GDM1 (cell line): ENCODE data around the gene GALR3.
"Not testable (repeated sequence)": the region's sequence is repeated elsewhere in the genome, so short reads cannot be mapped to it uniquely, and the experiment has no call there.

Experiments used
- DNase-seq: peaks from one replicate; lab custom pipeline; 2025; lab: John Stamatoyannopoulos, UW

GALR3 gene, protein sequence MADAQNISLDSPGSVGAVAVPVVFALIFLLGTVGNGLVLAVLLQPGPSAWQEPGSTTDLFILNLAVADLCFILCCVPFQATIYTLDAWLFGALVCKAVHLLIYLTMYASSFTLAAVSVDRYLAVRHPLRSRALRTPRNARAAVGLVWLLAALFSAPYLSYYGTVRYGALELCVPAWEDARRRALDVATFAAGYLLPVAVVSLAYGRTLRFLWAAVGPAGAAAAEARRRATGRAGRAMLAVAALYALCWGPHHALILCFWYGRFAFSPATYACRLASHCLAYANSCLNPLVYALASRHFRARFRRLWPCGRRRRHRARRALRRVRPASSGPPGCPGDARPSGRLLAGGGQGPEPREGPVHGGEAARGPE

DNA sequence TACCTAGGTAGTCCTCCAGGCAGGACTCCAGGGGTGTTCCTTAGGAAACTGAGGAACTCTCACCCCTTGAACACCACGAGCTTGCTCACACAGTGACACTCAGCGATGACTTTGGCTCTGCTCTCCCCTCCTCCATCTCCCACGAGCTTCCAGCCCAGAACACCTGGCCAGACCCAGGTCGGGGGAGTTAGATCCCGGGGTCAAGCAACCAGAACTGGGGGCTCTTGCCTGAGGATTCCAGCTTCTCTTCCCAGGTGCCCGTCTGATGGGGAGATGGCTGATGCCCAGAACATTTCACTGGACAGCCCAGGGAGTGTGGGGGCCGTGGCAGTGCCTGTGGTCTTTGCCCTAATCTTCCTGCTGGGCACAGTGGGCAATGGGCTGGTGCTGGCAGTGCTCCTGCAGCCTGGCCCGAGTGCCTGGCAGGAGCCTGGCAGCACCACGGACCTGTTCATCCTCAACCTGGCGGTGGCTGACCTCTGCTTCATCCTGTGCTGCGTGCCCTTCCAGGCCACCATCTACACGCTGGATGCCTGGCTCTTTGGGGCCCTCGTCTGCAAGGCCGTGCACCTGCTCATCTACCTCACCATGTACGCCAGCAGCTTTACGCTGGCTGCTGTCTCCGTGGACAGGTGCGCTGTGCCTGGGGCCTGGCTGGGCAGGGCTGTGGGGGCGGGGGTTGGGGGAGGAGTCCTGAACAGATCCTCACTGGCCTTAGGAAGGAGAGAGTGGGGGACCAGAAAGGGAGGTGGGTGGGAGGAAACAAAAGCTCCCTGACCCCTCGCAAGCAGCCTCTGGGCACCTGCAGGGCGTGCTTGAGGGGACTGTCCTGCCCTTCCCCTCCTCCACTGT, at the start of gene GALR3:
Gene GALR3 (plus strand): TSS at position 249 of the 852 bp plus-strand sequence. CDS start 25 bp downstream, at position 274.
- no peak for DNase-seq

DNA sequence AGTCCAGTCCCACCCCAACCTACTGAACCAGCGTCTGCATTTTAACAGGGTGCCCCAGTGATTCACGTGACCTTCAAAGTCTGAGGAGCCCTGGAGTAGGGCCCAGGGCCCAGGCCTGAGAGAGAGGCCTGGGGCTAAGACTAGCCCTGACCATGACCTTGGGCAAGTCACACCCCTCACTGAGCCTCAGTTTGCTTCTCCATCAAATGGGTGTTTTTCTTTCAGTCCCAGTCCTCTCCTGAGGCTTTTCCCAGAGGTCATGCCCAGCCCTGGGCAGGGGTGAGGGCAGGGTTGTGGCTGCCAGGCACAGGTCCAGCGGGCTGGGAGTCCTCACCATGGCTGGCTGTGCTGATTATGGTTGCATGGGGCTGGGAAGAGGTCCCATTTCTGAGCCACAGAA, 48.5 kb upstream of the GALR3 start:
- DNase-seq = no peak

DNA sequence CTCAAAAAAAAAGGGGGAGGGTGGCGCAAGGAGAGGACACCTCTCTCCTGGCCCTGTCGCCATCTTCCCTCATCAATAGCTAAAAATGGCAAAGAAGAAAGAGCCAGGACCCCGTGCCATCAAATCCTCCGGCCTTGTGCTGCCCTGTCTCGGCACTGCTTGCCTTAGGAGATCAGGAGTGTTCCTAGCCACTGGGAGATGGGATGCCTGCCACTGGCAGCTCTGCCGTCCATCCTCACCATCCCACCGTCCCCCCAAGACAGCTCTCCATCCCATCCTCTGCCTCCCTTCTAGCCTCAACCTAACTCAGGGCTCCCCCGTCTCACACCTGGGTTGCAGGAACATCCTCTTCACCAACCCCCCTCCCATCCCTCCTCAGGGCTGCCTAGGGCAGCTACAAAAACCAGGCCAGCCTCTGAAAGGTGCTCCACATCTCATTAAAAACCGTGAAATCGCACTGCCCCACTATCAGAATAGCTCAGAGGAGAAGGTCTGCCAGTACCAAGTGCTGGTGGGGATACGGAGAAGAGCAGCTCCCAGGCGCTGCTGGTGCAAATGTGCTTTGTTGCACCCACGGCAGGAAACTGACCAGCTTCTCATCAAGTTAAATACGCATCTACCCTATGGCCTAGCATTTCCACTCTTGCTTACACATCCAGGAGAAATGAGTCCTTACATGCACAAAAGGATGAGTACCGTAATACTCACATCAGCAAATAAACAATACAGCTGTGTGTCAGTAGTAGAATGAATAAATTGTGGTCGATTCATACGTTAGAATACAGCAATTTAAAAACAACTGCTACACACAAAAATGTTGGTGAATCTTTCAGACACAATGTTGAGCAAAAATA, 47.2 kb upstream of the GALR3 start:
- DNase-seq = no peak

DNA sequence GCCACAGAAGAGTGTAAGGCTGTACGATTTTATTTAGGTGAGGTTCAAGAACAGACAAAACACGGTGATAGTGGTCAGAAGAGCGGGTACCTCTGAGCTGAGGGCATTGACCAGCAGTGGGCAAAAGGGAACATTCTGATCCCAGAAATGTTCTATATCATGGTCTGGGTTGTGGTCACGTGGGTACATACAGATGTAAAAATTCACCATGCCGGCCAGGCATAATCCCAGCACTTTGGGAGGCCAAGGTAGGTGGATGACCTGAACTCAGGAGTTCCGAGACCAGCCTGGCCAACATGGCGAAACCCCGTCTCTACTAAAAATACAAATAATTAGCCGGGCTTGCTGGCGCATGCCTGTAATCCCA, 46.6 kb upstream of the GALR3 start:
- DNase-seq = no peak

DNA sequence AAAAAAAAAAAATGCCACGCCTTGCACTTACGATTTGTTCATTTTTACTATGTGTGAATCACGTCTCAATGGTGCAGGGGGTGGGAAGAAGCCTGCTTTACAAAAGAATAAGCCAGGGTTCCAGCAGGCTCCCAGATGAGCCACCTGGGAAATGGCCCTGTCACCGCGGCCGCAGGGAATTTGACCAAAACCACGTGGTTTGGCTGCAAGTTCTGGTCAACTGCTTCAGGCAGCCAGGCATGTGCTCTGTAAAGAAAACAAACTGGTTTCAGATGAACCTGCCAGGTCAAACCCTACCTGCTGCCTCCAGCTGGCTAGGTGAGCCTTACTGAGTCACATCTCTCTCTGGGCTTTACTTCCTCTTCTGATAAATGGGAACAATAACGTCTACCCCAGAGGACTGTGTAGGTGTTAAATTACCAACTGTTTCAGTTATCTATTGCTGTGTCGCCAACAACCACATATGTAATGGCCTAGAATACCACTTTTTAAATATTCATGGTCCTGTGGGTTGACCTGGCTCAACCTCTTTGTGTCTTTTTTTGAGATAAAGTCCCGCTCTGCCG, 46.0 kb upstream of the GALR3 start:
- no peak for DNase-seq

DNA sequence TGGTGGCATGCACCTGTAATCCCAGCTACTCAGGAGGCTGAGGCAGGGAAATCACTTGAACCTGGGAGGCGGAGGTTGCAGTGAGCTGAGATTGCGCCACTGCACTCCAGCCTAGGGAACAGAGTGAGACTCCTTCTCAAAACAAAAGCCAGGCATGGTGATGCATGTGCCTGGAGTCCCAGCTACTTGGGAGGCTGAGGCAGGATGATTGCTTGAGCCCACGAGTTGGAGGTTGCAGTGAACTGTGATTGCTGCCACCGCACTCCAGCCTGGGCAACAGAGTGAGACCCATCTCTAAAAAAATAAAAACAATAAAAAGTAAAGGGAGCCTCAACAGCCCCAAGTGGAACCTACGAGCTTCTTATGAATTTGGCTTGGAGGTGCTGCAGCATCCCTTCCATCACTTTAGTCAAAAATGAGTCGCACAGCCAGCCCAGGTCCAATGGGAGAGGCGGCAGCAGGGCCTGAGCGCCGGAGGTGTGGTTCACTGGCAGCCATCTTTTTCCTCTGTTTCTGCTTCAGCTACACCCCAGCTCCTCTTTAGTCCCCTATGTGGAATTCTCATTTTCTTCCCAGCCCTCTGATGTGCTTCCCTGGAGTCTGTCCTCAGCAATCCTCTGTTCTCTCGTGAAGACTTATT, 44.7 kb upstream of the GALR3 start:
- no peak for DNase-seq

DNA sequence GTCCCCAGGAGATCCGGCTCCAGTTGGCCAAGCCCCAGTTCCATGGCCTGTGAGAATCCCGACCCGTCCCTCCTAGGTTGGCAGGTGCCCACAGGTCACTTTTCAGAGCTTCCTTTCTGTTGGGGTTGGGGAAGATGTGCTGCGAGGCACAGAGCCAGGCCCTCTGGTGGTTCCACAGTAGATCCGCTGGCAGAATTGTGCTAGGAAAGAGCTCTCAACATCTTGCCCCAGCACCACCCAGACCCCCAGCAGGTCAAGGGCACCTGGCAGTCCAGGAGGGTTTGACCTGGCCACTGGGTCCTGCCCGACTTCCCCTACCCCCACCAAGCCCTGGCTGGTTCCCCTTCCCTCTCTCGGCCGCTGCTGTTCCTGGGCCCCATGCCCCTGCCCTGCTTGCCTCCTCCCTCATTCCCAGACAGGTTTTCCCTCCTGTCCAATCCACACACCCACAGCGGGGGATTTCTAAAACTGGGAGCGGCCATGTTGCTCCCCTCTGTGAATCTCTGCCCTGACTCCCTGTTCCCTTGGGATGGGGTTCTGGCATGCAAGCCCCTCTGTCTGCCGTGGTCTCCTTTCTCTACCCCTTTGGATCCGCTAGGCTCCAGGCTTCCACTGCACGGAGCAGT, 41.6 kb upstream of the GALR3 start:
- DNase-seq = no peak

DNA sequence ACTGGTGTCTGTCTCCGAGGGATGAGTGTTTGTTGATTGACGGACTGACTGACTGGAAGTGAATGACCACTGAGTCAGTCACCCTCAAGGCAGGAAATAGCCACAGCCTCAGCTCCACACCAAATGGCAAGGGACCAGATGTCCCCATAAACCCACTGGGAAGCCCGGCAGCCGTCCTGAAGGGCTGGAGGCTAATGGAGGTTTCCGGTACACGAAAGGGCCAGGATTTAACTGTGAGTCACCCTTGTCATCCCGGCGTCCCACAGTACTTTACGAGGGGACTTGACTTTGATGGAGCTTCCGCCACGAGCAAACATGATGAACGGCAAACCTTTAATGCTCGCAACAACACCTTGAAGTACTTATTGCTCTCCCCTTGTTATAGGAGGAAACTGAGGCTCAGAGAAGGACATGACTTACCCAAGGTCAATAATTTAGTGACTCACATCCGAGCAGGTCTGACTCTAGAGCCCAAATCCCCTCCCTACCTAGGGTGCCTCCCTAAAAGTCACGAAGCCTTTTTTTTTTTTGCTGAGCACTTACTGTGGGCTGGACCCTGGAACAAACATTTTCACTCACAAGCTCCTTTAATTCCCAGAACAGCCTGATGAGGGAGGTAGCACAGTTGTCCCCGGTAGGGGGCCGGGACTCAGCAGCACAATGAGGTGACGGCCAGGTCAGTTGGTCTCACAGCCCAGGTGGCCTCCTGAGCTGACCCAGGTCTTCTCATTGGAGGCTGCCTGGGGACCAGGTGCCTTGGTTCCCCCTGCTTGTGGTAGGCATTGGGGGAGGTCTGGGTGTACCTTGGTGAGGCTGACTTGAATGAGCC, 40.6 kb upstream of the GALR3 start:
- no peak for DNase-seq

DNA sequence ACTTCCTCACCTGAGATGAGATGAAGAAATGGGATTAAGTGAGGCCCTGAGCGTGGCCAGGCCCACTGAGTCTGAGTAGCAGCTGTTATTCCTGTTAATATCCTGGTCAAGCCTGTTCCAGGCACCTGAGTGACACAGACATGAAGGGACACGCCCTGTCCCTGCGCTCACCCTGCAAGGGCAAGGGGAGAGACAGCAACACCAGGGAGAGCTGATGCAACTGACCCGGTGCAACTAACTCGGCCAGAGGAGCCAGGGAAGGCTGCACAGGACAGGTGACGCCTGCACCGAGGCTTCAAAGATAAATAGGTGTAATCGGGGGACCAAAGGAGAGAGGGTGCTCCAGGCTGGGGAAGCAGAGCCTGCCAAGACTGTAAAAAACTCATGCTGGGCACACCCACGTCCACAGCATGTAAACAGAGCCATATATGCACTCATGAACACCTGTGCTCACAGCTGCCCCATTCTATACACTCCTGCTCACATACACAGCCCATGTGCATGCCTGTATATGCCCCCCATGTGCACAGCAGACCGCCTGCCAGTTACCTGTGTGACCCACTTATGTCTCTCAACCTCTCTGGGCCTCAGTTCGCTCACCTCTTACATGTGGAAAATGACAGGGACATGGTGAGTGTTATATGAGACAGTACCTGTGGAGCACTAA, 38.2 kb upstream of the GALR3 start:
- no peak for DNase-seq

DNA sequence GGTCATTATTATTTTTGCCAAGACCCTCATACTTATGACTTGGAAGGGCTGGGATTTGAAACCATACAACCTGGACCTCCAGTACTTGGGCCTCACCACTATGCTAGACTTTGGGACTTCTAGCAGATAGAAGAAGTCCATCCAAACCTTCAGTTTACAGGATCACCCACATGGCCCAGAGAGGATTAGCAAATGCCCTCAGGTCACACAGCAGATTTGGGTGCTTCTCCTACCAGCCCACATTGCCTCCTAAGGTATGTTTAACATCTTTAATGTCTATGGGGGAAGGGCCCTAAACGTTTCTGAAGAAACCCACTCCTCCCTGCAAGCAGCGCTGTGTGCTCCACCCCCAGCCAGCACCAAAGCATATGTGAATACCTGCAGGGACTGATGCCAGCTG, 32.9 kb upstream of the GALR3 start:
- no peak for DNase-seq

DNA sequence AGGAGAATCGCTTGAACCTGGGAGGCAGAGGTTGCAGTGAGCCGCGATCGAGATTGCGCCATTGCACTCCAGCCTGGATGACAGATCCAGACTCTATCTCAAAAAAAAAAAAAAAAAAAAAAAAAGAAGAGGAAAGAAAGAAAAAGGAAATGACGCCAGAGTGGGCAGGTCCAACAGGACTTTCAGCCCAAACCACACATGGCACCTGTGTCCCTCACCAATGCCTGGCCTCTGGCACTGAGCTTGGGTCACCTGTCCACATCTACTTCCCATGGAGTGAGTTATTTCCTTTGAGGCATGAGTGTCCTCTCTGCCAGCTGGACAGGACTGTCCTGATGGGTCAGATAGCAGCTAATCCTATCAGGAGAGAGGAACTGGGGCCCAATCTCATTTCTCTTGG, 30.7 kb upstream of the GALR3 start:
- no peak for DNase-seq

DNA sequence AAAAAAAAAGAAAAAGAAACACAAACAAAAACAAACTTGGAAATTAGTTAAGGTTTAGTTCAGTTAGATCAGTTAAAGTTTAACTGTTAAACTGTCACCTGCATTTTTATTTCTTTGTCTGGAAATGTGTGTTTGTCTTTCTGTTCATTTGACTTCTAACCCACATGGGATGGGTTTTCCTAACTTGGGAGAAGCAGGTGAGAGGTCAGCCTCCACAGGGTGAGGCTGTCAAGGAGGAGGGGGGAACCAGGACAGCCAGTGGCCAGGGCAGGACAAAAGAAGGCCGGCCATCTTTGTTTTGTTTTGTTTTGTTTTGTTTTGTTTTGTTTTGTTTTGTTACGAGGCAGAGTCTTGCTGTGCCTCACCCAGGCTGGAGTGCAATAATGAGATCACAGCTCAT, 28.8 kb upstream of the GALR3 start:
- DNase-seq = no peak

DNA sequence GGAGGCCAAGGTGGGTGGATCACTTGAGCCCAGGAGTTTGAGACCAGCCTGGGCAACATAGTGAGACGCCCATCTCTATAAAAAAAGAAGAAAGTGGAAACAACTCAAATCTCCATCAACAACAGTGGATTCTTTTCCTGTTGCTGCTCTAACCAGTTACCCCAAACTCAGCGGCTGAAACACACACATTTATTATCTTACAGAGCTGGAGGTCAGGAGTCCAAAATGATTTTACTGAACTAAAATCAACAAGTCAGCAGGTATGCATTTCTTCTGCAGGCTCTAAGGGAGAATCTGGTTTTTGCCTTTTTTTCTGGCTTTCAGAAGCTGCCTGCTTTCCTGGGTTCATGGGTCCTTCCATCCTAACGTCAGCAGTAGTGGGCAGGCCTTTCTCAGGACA, 27.1 kb upstream of the GALR3 start:
- DNase-seq = no peak

DNA sequence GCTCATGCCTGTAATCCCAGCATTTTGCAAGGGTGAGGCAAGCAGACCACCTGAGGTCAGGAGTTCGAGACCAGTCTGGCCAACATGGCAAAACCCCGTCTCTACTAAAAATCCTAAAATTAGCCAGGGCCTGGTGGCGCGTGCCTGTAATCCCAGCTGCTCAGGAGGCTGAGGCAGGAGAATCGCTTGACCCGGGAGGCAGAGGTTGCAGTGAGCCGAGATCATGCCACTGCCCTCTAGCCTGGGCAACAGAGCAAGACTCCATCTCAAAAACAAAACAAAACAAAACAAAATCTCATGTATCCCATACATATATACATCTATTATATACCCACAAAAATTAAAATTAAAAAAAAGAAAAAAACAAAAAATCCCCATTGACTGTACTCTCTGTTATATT, 25.9 kb upstream of the GALR3 start:
- DNase-seq = not testable (repeated sequence)

DNA sequence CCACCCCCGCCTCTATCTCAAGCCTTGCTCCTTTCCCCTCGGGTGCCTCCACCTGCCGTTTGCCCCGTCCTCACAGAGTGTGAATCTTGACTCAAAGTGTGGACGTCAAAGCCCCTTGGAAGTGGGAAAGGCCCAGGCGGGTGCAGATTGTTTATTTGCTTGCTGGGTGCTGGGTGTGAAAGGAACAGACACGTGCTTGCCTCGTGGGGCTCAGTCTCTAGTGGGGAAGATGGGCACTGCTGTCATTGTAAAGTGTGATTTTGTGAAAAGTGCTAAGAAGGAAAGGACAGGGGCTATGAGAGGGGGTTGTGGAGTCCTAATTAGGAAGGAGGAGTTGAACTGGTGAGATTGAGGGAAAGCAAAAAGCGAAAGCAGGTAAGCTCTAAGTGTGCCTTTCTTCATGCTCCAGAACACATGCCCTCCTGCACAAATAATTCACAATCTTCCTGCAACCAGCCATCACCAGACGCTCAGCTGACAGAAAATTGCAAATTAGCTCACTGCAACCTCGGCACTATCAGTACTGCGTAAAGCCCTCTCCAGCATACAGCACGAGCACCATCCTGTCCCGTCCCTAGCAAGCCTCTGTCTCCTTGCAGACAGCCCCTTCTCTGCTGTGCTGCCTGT, 25.2 kb upstream of the GALR3 start:
- DNase-seq = no peak

DNA sequence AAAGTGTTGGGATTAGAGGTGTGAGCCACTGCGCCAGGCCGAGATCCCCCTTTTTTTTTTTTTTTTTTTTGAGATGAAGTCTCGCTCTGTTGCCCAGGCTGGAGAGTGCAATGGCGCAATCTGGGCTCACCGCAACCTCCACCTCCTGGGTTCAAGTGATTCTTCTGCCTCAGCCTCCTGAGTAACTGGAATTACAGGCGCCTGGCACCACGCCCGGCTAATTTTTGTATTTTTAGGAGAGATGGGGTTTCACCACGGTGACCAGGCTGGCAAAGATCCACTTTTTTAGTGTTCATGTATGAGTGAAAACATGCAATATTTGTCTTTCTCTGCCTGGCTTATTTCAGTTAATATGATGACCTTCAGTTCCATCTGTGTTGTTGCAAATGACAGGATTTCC, 23.2 kb upstream of the GALR3 start:
- DNase-seq = not testable (repeated sequence)

DNA sequence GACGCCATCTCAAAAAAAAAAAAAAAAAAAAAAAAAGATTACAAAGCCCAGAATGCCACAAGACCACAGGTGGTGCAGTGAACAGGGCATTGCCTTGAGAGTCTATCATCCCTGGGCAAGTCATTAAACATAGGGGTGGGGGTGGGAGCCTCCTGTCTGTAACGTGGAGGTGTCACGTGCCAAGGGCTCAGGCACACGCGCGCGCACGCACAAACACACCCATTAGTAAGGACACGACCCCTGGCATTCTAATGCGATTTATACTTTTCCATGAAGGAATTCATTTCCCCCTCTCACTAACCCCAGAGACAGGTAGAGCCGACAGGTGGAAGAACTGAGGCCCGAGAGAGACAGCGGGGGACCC, 21.3 kb upstream of the GALR3 start:
- DNase-seq = no peak

DNA sequence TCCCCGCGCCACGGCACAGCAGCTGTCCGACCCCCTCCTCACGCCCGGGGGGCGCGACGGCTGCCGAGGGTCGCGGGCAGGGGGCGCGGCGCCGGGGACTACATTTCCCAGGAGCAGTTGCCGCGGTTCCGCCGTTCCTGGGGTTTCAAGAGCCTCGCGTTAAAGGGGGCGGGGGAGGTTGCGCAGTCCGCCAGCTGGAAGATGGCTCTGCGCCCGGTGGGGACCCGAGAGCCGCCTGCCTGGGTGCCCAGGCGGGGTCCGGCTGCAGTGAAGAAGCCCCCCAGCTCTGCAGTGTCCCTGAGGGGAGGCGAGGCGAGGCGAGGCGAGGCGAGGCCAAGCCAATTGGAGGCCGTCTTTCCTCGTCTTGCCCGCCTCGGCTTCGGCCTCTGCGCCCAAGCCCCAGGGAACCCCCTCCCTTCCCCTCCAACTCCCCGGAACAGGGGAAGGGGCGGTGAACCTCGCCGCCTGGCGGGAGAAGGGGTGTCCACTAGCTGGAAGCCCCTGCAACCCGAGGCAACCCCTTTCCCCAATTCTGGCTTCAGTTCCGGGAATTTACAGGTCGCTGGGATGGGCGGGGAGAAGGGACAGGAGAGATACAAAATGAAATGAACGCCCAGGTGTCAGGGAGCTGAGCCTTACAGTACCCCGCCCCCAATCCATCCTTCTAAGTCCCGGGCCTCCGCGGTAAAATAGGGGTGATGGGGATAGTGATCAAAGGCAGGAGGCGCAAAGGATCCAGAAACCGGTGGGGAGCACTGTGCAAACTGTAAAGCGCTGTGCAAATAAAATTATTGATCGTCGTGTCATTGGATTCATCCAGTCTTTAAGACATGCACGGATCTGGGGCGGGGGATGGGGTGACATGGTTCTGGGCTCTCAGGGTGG, 20.6 kb upstream of the GALR3 start:
- DNase-seq = peak; percentile 32
